Hepatocyte (in vitro differentiated cells): ENCODE data around the gene ZNF561.

Experiments
- EZH2 ChIP-seq: fragments of 200-600 bp; sonication (generic); IDR thresholded peaks from 2 replicates; pipeline ENCODE4 v1.6.1; 2016; ENCODE audit warnings: antibody characterized with exemption, mild to moderate bottlenecking, borderline replicate concordance
- TF ChIP-seq, protein P1 (sequence below): fragments of 200-600 bp; sonication (generic); IDR thresholded peaks from 2 replicates; pipeline ENCODE4 v1.5.1; 2016; ENCODE audit warnings: antibody characterized with exemption, mild to moderate bottlenecking; ENCODE audit not compliant: poor library complexity

DNA sequence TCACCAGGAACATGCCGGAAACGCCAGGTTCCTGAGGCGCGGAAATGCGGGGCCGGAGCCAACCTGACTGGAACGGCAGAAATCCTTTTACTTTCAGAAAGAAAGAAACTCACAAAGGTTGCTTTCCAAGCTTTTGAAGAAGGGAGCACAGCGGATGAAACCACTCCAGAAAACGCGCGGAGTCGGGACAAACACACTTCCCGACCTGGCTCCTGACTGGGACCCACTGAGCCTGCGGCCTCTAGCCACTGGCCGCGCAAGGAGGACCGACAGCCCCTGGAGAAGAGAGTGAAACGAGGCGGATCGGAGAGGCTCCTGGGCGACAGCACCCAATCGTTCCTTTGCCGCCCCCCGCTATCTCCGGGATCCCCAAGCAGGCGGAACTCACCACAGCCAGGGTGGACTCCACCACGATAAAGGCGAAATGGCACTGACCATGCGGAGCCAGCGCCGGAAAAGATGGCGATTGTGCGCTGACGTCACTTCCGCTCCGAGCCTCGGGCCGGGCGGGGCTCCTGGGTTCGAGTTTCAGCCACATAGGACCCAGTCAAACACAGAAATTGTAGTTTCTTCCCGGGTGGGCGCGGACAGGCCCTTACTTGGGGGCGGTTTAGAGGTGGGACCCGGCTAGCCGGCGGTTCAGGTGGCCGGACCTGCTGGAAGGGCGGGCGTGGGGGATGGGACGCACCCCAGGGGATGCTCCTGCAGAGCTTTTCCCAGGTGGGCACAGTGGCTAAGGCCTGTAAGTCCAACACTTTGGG, 36.8 kb downstream of the ZNF561 start, which contains the start of gene ZNF121:
- TF ChIP-seq, protein P1, sequence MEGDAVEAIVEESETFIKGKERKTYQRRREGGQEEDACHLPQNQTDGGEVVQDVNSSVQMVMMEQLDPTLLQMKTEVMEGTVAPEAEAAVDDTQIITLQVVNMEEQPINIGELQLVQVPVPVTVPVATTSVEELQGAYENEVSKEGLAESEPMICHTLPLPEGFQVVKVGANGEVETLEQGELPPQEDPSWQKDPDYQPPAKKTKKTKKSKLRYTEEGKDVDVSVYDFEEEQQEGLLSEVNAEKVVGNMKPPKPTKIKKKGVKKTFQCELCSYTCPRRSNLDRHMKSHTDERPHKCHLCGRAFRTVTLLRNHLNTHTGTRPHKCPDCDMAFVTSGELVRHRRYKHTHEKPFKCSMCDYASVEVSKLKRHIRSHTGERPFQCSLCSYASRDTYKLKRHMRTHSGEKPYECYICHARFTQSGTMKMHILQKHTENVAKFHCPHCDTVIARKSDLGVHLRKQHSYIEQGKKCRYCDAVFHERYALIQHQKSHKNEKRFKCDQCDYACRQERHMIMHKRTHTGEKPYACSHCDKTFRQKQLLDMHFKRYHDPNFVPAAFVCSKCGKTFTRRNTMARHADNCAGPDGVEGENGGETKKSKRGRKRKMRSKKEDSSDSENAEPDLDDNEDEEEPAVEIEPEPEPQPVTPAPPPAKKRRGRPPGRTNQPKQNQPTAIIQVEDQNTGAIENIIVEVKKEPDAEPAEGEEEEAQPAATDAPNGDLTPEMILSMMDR = no peak
- no peak for TF ChIP-seq EZH2
